HG03432 (cell line): Measurements from ENCODE around the gene CX3CR1.

Experiments
- ATAC-seq: cut with Tn5 transposase; IDR thresholded peaks from one replicate; pipeline ENCODE4 v1.9.1; 2021; ENCODE audit warnings: mild to moderate bottlenecking, moderate library complexity; ENCODE audit not compliant: unreplicated experiment

Gene CX3CR1

DNA sequence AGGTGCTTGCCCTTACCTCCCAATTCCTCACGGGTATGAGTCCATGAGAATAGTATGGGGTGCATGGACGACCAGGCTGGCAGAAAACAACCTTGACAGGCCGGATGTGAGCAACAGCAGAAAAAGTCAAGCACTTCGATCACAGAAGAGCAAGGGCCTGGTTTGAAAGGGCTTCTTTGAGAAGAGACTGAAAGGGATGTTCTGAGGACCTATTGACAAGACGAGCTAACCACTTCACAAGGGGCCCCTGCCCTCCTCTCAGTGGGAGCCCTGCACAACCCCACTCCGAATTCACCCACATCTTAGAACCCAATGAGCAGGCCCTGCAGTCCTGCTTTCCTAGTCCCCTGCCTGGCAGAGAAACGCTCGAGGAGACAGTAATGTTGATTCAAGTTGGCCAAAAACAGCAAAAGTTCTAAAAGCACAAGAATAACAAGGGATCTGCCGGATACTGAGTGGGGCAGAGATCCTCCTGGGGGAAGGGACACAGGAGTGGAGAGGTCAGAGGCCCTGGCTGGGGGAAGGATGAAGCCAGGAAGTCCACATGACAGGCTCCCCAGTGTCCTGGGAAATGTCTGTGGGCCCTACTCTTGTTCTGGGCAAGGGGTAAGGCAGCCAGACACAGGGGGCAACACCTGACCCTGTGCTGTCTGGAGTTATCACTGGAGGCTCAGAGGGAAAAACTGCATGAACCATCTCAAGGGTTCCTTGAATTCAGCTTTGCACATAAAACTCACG is 14.8 kb upstream of the CX3CR1 start:
- ATAC-seq = no peak

DNA sequence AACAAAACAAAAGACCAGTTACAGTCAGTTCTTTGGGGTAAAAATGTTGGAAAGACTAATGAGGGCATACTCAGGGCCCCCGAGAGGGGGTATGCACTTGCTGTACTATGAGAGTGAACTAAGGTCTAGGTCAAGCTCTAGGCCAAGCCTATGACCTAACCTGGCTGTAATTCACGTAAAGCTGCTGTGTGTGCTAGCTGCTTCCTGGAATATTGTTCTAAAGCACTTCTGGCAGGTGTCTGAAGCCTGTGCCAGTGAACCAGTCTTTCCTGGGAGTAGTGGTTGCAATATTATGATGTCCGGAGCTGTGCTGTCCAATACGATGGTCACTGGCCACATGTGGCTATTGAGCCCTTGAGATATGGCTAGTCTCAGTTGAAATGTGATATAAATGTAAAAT is 13.1 kb upstream of the CX3CR1 start:
- no peak for ATAC-seq

DNA sequence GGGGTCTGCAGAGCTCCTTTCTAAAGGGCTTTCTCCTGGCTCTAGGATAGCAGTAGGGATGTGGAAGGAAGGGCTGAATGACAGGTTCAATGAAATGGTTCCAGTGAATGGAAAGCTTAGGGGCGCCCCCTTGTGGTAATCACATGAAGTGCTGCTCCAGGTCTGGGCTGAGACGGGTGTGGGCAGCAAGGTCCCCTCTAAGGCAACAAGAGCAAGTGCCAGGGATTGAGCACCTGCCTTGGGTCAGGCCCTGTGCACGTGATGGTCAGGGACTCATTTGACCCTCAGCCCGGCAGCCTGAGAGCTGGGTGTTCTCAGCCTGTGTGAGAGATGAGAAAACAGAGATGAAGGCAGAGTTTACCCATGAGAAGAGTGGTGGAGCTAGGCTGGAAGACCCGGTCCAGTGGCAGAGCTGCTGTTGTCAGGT is 12.1 kb upstream of the CX3CR1 start:
- ATAC-seq = no peak

DNA sequence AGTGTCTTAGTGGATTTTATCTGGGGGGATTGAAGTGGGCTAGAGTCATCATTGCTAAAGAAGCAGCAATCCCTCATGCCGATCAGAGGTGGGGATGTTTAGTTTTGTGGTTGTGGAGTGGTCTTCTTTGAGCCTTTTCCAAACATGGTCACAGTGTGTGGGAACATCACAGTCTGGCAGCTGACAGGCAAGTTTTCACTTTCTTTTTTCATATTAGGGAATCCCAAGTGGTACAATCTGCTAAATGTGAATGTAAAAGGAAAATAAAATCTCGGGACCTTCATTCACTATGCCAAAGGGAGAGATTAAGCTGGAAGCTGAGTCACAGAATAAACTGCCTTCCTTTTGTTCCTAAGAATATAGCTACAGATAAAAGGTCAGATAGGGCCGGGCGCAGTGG is 10.4 kb upstream of the CX3CR1 start:
- no peak for ATAC-seq

DNA sequence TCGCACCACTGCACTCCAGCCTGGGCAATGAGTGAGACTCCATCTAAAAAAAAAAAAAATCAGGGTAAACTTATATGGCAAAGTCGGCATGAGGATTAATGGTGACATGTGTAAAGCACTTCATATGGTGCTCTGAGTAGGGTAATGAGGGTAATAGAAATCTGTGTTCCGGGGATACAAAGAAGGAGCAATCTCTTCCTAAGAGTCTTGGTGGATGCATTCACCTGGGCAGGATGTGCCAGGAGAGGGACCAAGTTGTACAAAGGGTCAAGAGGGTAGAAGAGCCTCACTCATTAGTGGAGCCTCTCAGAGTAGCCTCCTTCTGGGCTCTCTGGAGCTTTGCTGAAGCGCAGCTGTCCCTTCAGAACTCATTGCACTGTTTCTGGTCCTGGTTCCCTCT is 9.3 kb upstream of the CX3CR1 start:
- ATAC-seq = no peak

DNA sequence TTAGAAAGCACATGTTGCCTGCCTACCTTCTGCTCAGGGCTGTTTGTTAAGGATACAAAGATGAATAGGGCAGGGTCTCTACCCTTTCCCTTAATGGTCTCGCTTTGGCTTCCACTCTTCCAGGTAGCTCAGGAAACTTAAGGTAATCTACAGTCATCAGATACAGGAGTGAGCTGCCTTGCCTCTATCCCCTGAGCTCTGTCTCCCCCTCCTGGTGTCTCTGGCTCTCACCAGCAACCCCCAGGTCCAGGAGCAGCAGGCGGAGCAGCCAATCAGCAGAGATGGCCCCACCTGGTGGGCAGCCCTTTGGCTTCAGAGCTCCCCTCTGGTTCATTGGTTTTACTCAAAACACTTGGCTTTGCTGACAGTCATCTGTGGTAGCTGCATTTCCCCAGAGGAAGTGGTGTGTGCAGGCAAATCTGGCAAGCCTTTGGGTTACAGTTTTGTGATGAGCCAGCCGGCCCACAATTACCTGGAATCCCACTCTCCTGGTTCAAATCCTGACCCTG is 8.5 kb upstream of the CX3CR1 start:
- ATAC-seq = peak; percentile 98

DNA sequence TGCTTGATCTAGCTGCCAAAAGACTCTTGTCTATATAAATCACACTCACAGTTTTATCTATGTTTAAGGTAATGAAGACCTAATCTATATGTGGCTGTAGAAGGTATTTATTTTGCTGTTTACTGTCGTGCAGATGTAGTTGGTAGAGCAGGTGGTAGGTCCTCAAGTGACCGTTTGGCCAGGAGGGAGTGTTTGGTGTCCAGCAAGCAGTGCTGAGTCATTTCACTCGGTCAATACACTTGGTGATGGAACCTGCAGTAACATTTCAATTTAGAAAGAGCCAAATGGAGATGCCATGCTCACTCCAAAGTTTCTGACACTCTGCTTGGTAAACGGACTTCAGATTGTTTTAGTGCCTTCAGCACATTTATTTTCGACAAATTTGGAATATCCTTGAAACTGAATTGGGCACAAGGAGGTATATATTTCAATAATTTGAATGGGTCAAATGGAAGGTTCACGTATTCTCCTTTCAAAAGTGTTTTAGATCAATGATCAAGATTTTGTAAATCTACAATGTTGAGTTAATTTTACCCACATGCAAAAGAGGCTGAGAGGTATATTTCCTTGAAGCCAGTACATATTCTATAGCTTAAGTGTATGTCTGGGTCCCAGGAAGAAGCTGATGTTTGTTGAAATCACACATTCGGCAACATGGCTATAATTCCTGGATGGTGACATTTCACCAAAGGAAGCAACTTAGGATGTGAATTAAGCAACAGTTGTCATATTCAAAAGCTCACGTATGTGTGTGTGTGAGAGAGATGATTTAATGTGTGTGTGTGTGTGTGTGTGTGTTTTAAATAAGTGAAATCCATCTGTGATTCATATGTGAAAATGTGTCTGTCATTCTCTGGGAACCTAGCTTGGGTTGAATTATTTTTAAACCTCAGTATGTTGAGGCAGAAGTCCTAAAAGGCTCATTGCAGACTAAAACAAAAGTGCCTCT is 7.7 kb upstream of the CX3CR1 start:
- ATAC-seq = no peak

DNA sequence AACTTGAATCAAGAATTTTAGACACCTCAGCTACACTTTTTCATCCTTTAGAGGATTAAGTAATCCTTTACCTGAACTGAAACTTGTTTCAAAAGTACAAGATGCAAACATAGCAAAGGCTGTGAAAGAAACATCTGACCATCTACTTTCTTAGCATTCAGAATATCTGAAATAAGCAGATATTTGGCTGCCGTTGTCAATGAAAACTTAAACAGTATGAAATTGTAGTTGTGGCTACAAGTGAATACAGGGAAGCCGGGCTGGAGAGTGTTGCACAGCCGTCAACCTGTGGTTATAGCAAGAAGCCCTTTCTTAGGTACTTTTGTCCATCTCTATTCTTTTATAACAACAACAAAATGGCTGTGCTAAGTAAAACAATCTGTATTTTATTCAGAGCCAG is 6.9 kb upstream of the CX3CR1 start:
- no peak for ATAC-seq

DNA sequence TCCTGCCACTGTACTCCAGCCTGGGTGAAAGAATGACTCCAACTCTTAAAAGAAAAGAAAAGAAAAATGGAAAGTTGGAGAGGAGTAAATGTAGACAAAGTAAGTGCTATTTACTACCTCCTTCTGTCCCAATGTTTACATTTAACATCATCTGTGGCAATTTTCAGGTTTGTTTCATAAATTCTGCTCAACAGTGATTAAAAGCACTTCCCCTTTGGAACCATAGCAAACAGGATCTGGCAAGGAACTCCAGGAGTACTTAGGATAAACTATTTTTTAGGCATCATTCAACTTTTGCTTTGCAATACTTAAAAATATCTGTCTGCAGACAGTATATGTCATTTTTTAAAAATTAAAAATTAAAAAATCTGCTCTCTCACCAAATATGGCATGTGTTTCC is 5.5 kb upstream of the CX3CR1 start:
- no peak for ATAC-seq

DNA sequence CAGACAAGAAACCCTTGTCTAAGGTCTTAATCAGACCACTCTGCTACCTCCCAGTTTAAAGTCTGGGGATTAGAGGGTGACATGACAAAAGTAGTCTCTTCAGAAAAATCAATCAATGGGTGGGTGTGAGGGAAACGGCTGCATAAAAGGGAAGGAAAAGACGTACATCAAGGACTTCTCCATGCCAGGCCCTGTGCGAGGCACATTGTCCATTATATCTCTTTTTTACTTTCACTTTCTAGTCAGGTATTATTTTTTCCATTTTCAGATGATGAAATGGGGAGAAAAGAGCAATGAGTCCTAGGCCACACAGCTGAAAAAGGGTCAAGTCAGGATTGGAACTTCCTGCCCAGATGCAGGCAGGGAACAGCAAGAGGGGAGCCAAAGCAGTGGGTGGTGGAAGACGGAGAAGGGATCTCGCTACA is 4.6 kb upstream of the CX3CR1 start:
- ATAC-seq = no peak

DNA sequence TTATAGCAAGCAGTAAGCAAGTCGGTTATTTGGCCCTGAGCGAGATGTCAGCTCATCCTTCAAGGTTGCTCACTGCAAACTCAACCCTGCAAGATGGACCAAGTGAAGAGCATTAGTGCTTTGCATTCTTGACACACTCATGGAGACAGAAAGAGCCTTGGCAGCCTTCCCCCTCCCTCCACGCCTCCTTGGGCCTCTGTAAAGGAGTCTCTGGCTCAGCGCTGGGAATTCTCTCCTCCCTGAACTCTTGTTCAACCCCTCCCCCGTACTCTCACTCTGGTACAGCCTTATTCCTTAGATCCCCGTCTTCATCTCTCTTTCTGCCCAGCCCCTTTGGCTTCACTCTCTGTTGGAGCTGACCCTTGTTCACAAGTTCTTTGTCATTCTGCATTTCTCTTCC is 2.2 kb upstream of the CX3CR1 start:
- no peak for ATAC-seq

DNA sequence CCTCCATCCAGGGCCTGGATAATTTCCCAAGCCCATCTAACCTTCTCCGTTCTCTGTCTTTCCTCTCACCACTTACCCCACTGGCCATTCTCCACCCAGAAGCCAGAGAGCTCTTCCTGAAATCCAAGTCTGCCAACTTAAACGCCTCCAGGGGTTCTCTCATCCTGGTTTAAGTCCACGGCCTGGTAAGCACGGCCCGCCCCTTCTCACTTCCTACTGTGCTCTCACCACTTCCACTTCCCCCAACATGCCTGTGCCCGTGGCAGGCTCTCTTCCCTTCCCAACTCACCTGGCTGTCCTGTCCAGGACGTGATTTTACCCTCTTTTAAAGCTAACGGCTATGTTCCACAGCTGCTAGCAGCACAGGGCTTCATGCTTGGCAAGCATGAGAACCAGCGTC is 1.7 kb upstream of the CX3CR1 start:
- ATAC-seq = no peak

DNA sequence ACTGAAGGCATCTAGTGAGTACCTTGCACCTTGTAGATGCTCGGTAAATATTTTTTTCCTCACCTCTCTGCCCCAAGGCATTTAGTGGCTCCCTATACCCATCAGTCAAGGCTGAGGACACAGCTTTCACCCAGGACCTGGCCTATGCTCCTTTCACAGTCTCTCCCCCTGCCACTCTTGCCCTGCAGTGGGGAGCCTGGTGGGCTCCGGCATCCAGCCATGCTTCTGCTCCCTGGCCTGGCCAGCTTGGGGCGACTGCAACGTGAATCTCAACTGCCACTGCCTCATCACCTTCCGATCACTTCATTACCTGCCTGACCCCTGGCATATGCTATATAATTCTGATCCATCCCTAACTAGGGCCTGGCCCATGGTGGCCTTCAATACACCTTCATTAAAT is 735 bp upstream of the CX3CR1 start:
- ATAC-seq = no peak

DNA sequence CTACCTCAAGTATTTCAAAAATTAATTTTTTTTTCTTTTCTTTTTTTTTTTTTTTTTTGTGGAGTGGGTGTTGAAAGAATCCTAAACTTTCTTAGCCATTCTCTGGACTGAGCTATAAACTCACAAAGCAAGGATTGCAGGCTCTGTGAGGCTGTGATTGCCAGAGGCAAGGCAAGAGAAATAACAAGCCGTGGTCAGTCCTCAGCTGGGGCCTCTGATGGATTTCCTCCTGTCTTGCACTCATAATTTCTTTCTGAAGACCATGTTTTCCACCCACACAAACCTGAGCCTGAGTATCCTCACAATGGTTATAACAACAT is 1.3 kb downstream of the CX3CR1 start:
- ATAC-seq = no peak

DNA sequence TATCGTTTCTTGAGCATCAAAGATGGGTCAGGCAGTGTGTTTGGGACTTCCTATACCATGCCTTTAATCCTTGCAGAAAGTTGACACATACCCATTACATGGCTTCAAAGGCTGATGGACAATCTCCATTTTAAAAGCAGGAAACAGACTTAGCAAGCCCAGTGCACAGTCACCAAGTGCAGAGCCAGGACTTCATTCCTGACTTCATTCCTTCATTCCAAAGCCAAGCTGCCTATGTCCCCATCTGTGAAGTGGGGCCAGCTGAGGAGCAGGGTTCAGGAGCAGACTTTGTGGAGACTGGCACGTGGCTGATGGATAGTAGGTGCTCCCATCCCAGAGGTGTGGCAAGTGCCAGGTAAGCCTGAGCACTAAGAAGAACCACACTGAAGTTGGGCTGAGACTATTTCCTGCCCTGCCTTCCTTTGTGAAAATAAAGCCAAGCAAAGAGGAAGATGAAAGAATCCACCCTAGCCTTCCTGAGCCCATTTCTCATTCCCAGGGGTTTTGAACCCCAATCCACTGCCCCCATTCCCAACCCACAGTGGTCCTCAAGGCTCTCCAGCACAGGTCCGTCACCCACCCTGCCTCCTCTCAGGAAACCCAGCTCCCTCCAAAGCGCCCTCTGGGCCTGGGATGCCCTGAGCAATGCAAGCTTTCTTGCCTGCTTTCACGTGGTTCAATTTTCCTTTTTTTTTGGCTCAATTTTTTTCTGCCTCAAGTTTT is 1.8 kb downstream of the CX3CR1 start:
- ATAC-seq = no peak

DNA sequence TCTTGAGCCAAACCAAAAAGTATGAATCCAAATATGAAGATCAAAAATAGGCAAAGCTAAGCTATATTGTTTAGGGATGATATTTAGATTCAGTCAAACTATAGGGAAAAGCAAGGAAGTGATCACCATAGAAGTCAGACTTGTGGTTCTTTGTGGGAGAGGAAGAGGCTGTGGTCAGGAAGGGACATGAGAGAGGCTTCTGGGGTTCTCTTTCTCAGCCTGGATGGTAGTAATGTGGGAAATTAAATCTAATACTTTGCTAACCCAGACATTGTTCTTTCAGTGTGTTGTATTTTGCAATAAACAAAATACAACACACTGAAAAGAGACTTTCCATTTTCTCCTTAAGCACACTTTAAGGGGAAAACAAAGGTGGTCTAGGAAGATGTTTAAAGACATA is 3.1 kb downstream of the CX3CR1 start:
- no peak for ATAC-seq

DNA sequence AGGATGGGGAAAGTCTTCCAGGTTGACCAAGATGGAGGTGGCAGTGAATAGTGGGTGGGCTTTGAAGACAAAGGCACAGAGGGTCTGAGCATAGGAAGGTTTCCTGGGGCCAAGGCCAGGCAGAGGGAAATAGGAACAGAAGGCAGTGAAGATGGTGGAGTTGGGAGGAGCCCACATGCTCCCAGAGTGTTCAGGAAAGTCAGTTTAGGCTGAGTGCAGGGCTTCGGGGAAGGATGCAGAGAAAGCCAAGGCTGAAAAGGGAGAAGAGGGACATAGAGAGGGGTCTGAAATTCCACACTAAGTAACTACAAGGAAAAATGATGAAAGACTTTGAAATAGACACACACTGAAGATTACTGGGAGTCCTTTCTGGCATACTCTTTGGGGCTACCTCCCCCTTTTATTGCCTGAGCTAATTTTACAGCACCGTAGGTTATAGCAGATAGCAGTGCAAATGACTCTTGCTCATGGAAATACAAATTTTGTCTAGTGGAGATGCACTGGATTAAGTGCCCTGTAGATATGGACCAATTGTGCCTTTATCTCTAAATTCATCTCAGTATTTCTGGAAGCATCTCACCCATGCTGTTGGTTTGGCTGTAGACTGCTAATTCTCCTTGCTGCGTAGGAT is 3.8 kb downstream of the CX3CR1 start:
- no peak for ATAC-seq

DNA sequence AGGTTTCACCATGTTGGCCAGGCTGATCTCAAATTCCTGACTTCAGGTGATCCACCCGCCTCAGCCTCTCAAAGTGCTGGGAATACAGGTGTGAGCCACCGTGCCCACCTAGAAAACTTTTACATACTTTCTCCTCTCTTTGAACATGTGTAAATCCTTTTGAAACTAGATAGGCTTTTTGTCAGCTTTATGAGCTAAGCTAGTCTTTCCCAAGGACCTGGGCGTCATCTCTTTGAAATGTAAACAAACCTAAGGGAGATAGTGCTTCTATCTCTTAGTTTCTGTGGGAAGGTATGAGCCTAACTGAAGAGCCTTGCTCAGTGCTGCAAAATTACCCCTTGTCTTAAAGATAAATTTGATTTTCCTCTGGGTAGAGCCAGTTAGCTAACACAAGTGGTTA is 4.8 kb downstream of the CX3CR1 start:
- ATAC-seq = no peak

DNA sequence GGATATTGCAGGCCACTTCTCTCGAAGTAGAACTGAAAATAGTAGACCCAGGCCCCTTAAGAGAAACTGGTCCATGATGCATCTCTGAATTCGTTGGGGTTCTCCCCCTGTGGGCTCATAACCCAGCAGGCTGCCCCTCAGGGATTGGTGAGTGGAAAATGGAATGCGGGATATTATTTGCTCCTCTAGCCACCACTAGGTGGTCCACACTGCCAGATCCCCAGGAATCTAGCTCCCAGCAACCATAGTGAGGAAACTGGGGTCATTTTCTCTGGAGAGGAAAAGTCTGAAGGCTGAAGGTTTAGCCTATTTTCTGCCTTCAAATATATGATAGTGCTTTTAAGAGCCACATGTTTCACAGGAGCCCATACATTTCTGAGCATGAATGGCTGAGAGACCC is 6.7 kb downstream of the CX3CR1 start:
- ATAC-seq = no peak

DNA sequence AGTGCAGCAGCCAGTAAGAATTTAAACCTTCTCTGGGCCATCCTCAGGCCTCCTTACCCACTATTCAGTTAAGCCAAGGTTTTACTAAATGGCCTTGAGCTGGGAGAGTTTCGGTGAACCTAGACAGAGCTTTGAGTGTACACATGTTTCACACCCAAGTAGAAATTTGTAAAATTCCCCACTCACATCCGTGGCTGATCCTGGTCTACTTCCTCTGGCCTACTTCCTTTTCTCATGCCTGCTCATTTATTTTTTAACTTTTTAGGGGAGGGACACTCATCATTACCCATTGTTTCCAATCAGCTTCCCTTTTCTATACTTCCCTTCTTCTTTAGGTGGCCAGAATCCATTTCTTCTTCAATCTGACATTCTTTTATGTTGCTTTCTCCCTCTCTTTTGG is 7.6 kb downstream of the CX3CR1 start:
- ATAC-seq = no peak

DNA sequence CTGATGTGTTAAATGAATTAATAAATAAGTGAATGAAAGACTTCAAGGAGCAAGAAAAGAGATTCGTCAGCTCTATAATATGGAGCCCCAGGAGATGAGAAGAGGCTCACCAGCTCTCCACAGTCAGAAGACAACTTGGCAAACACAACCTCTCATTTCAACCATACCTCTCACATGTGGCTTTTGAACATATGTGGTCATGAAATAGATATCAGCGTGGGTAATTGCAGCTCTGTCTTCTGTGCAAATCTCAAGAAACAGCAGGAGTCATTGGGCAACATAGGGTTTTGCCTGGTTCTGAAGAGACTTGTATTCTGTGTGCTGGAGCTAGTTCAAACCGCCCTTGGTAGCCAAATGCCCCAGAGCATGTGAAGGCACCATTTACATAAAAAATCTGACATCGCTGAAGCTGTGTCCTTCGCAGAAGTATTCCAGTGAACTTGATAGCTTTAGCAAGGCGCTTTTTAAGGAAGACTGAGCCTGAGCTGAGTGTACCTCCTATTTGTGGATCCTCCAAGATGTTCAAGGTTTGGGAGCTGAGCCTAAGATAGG is 8.4 kb downstream of the CX3CR1 start:
- no peak for ATAC-seq
